Effector CD4-positive, alpha-beta T cell (primary cell): ENCODE data around the gene TP53BP1.
A peak's percentile ranks its signal among the peaks of the same experiment; 100 is the strongest.

Source experiments
- DNase-seq: peaks from one replicate; pipeline ENCODE4 v3.0.0-alpha.2; 2020

The TP53BP1 gene

GRCh38 chr15:43517354-43518196, 24.6 kb upstream of the TP53BP1 start, which contains the start of gene MAP1A:
Gene MAP1A (plus strand): TSS chr15:43517608. CDS start chr15:43521474, 3,866 bp downstream.
- DNase-seq = no peak

GRCh38 chr15:43516801-43517353, 23.9 kb upstream of the TP53BP1 start:
- DNase-seq = no peak

- no peak for DNase-seq
Measured at GRCh38 chr15:43516185-43516584, 23.2 kb upstream of the TP53BP1 start.

GRCh38 chr15:43515741-43516140, 22.8 kb upstream of the TP53BP1 start:
- DNase-seq = no peak

GRCh38 chr15:43514241-43515057, 21.5 kb upstream of the TP53BP1 start:
- no peak for DNase-seq

GRCh38 chr15:43513550-43513949, 20.6 kb upstream of the TP53BP1 start:
- no peak for DNase-seq

GRCh38 chr15:43511012-43511885, 18.3 kb upstream of the TP53BP1 start:
- no peak for DNase-seq

- peak; percentile 94 for DNase-seq
Measured at GRCh38 chr15:43510200-43511011, 17.4 kb upstream of the TP53BP1 start.

GRCh38 chr15:43509660-43510199, 16.8 kb upstream of the TP53BP1 start:
- DNase-seq = no peak

- DNase-seq = no peak
Measured at GRCh38 chr15:43508991-43509659, 16.2 kb upstream of the TP53BP1 start.

GRCh38 chr15:43508421-43508820, 15.5 kb upstream of the TP53BP1 start:
- DNase-seq = no peak

GRCh38 chr15:43505738-43506137, 12.8 kb upstream of the TP53BP1 start:
- DNase-seq = no peak

- DNase-seq = no peak
Measured at GRCh38 chr15:43499635-43500034, 6.7 kb upstream of the TP53BP1 start.

GRCh38 chr15:43498990-43499389, 6.0 kb upstream of the TP53BP1 start:
- DNase-seq = no peak

GRCh38 chr15:43493703-43494472, 932 bp upstream of the TP53BP1 start:
- no peak for DNase-seq

GRCh38 chr15:43492266-43492665, 690 bp downstream of the TP53BP1 start:
- DNase-seq = no peak

- no peak for DNase-seq
Measured at GRCh38 chr15:43489191-43489590, 3.8 kb downstream of the TP53BP1 start.

GRCh38 chr15:43488790-43489189, 4.2 kb downstream of the TP53BP1 start:
- DNase-seq = no peak

- DNase-seq = no peak
Measured at GRCh38 chr15:43487271-43487895, 5.6 kb downstream of the TP53BP1 start.
